Esophagus muscularis mucosa (tissue), 3 donors: ENCODE data around the gene PRR5.

Source experiments
- CTCF ChIP-seq, 3 experiments: fragments of 200-600 bp in 2 of 3; fragments of 450-650 bp in 1 of 3; sonication (generic) in 2 of 3; IDR thresholded peaks; one replicate each; pipeline ENCODE4 v1.5.1; 2017 to 2019; ENCODE audit warnings: antibody characterized with exemption in 3 of 3, mild to moderate bottlenecking in 2 of 3, moderate library complexity in 1 of 3
- POLR2AphosphoS5 ChIP-seq, 2 donors: sonication (generic); formaldehyde crosslinking; IDR thresholded peaks; one replicate each; pipeline ENCODE4 v1.6.1; 2017; ENCODE audit warnings: antibody characterized with exemption in 2 of 2

DNA sequence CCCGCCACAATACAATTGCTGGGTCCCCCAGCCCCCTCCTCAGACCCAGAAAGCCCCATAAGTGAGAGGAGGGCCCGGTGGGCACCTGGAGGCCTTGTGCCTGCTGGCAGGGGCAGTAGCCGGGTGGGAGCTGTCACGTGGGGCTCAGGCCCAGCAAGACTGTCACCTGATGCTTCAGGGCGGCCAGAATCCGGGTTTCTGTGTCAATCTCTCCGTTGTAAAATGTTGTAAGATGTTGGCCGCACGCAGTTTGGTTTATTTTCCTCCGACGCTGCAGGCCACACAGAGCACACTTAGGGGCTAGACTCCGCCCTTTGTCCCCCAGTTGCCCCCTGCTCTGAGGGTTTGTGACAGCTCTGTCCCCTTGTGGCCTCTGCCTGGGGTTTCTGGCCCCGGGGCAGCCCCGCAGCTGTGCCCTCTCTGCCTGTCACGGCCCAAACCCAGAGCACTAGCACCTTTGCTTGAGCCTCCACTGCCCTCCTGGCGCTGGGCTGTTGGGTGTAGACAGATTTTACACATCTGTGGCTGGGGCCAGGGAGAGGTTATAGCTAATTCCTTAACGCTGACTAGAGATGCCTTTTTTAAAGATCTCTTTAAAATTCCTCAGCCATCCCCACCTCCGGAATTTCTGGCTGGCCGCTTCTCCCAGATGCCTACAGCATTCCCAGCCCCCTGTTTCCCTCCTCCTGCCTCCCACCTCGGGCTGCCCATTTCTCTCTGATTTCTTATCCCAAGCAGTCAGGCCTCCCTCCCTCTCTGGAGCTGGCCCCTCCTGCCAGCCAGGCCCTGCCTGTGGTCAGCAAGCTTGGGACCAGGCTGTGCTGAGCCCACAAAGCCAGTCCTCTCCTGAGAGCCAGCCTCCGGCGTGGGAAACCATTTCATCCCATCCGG lies 3.2 kb upstream of the PRR5 start:
- no peak for TF ChIP-seq CTCF (IDR thresholded peaks at IDR 0.05)
- no peak for TF ChIP-seq POLR2AphosphoS5 (IDR thresholded peaks at IDR 0.05)
